GM18502 (cell line): ENCODE measurements around the gene EMILIN1.
A peak's percentile ranks its signal among the peaks of the same experiment; 100 is the strongest.

Experiments
- ATAC-seq: cut with Tn5 transposase; IDR thresholded peaks from one replicate; pipeline ENCODE4 v1.9.1; 2021; ENCODE audit warnings: mild to moderate bottlenecking; ENCODE audit not compliant: unreplicated experiment, poor library complexity

EMILIN1 gene

GRCh38 chr2:27079233-27080139, 1.1 kb downstream of the EMILIN1 start:
- no peak for ATAC-seq

- ATAC-seq: no peak
Observed at GRCh38 chr2:27080140-27080469, 1.7 kb downstream of the EMILIN1 start.

GRCh38 chr2:27080603-27080936, 2.2 kb downstream of the EMILIN1 start:
- ATAC-seq: no peak

GRCh38 chr2:27081984-27082772, 3.8 kb downstream of the EMILIN1 start:
- ATAC-seq: no peak

GRCh38 chr2:27082773-27083409, 4.5 kb downstream of the EMILIN1 start:
- ATAC-seq: no peak

GRCh38 chr2:27083410-27084296, 5.2 kb downstream of the EMILIN1 start:
- no peak for ATAC-seq

GRCh38 chr2:27084297-27085061, 6.1 kb downstream of the EMILIN1 start:
- ATAC-seq: no peak

GRCh38 chr2:27085062-27085672, 6.8 kb downstream of the EMILIN1 start:
- no peak for ATAC-seq

- no peak for ATAC-seq
Observed at GRCh38 chr2:27085673-27086089, 7.3 kb downstream of the EMILIN1 start.

GRCh38 chr2:27086090-27086723, 7.8 kb downstream of the EMILIN1 start:
- ATAC-seq: peak; percentile 81

- peak; percentile 5 for ATAC-seq
Observed at GRCh38 chr2:27086724-27087593, 8.5 kb downstream of the EMILIN1 start, which contains the start of gene KHK. TSS of gene KHK (plus strand) at chr2:27086772. CDS start at chr2:27087260, 488 bp downstream.

GRCh38 chr2:27087823-27088410, 9.5 kb downstream of the EMILIN1 start:
- ATAC-seq: no peak

- ATAC-seq: no peak
Observed at GRCh38 chr2:27088634-27089033, 10.2 kb downstream of the EMILIN1 start.

GRCh38 chr2:27089111-27089954, 10.9 kb downstream of the EMILIN1 start:
- ATAC-seq: no peak

- ATAC-seq: no peak
Observed at GRCh38 chr2:27091746-27092695, 13.6 kb downstream of the EMILIN1 start.
